ENCODE measurements around the gene ADAMTSL3.

Gene ADAMTSL3

GRCh38 chr15:83904107-83905040 lies 250.5 kb downstream of the ADAMTSL3 start:
- TF ChIP-seq, protein P1, sequence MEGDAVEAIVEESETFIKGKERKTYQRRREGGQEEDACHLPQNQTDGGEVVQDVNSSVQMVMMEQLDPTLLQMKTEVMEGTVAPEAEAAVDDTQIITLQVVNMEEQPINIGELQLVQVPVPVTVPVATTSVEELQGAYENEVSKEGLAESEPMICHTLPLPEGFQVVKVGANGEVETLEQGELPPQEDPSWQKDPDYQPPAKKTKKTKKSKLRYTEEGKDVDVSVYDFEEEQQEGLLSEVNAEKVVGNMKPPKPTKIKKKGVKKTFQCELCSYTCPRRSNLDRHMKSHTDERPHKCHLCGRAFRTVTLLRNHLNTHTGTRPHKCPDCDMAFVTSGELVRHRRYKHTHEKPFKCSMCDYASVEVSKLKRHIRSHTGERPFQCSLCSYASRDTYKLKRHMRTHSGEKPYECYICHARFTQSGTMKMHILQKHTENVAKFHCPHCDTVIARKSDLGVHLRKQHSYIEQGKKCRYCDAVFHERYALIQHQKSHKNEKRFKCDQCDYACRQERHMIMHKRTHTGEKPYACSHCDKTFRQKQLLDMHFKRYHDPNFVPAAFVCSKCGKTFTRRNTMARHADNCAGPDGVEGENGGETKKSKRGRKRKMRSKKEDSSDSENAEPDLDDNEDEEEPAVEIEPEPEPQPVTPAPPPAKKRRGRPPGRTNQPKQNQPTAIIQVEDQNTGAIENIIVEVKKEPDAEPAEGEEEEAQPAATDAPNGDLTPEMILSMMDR (IDR thresholded peaks at IDR 0.05; ENCODE audit: borderline replicate concordance, control extremely low read depth, extremely low read depth, insufficient read depth, missing control alignments) = no peak
- in situ Hi-C loops (cut with MboI; ENCODE audit: low sequenced_read_pairs, unreplicated experiment) = no loop called here
- no peak for DNase-seq (ENCODE audit: low spot score)

- DNase-seq (ENCODE audit: low spot score) = no peak
- TF ChIP-seq, protein P1 (IDR thresholded peaks at IDR 0.05; ENCODE audit: borderline replicate concordance, control extremely low read depth, extremely low read depth, insufficient read depth, missing control alignments) = no peak
- in situ Hi-C loops (cut with MboI; ENCODE audit: low sequenced_read_pairs, unreplicated experiment) = no loop called here
Observed at GRCh38 chr15:83905556-83906273, 251.8 kb downstream of the ADAMTSL3 start.

- in situ Hi-C loops (cut with MboI; ENCODE audit: low sequenced_read_pairs, unreplicated experiment) = no loop called here
- DNase-seq (ENCODE audit: low spot score) = no peak
- TF ChIP-seq, protein P1 (IDR thresholded peaks at IDR 0.05; ENCODE audit: borderline replicate concordance, control extremely low read depth, extremely low read depth, insufficient read depth, missing control alignments) = no peak
Observed at GRCh38 chr15:83911345-83911744, 257.4 kb downstream of the ADAMTSL3 start.

- in situ Hi-C loops (cut with MboI; ENCODE audit: low sequenced_read_pairs, unreplicated experiment) = no loop called here
- DNase-seq (ENCODE audit: low spot score) = no peak
- TF ChIP-seq, protein P1 (IDR thresholded peaks at IDR 0.05; ENCODE audit: borderline replicate concordance, control extremely low read depth, extremely low read depth, insufficient read depth, missing control alignments) = no peak
Observed at GRCh38 chr15:83912343-83912742, 258.4 kb downstream of the ADAMTSL3 start.

DNA sequence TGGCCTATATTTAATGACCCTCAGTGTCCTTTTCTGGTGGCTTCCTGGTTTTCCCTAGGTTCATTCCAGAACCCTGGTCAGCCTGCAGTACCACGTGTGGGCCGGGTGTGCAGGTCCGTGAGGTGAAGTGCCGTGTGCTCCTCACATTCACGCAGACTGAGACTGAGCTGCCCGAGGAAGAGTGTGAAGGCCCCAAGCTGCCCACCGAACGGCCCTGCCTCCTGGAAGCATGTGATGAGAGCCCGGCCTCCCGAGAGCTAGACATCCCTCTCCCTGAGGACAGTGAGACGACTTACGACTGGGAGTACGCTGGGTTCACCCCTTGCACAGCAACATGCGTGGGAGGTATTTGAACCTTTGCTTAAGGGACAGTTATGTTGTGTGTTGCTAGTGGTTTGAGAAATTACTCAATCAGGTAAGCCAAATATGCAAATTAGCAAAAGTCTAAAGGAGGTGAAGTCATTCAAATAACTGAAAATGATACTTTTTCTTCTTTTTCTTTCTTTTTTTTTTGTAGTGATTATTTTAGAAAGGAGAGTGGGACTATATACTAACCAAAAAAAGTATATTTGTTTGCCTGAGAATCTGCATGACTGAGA lies 259.2 kb downstream of the ADAMTSL3 start:
- in situ Hi-C loops (cut with MboI; ENCODE audit: low sequenced_read_pairs, unreplicated experiment) = no loop called here
- TF ChIP-seq, protein P1 (IDR thresholded peaks at IDR 0.05; ENCODE audit: borderline replicate concordance, control extremely low read depth, extremely low read depth, insufficient read depth, missing control alignments) = no peak
- peak; percentile 46 for DNase-seq (ENCODE audit: low spot score)

DNA sequence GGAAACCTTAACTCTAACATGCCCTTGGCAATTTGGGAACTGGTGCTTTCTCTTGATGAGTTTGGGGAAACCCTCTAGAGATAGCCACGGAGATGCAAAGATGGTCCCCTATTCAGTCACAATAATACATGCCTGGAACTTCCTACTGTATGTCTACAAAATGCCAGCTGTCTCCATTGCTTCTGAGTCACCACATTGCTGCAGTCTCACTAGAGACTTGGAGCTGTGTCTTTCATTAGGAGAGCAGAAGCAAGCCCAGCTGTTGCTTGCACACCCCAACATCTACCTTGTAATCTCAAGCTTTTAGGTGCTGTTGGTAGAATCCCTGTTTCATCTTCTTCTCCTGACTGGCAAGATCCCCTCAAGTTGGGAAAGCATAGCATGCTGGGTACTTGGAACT lies 261.0 kb downstream of the ADAMTSL3 start:
- in situ Hi-C loops (cut with MboI; ENCODE audit: low sequenced_read_pairs, unreplicated experiment) = no loop called here
- TF ChIP-seq, protein P1 (IDR thresholded peaks at IDR 0.05; ENCODE audit: borderline replicate concordance, control extremely low read depth, extremely low read depth, insufficient read depth, missing control alignments) = no peak
- no peak for DNase-seq (ENCODE audit: low spot score)

All from GM13976 (cell line).